ENCODE data around the gene HNRNPF.
"Not testable (repeated sequence)": the region's sequence is repeated elsewhere in the genome, so short reads cannot be mapped to it uniquely, and the experiment has no call there.

Gene HNRNPF

DNA sequence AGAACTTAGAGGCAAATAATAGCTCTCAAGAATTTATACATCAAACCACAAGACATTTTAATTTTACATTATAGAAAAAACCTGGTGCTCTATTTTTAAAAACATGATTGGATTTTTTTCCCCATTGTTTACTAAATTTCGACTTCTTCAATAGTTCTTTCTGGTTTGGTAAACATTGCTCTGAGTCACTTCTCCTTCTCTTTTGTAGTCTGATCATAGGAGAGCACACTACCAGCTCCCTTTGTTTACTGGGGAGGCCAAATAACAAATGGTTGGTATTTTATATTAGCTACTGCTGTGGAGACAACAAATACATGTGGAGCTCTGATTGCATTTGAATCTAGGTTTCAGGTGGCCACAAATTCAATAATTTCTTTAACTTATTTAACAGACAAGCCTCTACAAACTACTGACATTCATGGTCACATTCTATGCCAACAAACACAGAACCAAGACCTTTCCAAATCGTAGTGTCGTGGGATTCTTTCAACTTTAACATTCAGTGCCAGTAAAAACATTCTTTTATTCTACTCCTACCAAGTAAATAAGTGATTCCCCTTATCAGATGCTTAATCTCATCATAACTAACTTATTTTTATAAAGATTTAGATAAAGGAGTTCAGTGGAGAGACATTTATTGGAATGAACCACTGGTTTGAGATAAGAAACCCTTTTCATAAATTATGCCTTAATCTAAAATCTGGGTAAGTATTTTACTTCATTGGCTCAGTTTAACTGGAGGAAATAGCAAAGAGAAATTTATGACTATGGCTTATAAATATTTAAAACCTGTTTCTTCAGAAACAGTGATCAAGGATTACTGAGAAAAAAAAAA, 55.3 kb downstream of the HNRNPF start:
- in situ Hi-C loops (cut with MboI; ENCODE audit: low sequenced_read_pairs) = no loop called here

DNA sequence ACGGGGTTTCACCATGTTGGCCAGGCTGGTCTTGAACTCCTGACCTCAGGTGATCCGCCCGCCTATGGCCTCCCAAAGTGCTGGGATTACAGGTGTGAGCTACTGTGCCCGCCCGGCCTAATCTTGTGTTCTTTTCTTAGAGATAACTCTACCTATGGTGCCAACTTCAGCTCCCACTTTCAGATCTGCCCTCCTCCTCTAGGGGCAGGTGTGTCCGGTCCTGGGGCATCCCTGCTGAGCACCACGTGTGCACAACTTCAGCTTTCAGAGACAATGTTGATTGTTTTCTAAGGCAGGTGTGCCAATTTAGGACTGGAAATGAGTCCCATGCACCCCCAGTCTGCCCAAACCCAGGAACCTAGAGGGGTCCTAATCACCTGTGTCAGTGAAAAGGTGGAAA, 56.0 kb downstream of the HNRNPF start:
- in situ Hi-C loops (cut with MboI; ENCODE audit: low sequenced_read_pairs) = no loop called here

DNA sequence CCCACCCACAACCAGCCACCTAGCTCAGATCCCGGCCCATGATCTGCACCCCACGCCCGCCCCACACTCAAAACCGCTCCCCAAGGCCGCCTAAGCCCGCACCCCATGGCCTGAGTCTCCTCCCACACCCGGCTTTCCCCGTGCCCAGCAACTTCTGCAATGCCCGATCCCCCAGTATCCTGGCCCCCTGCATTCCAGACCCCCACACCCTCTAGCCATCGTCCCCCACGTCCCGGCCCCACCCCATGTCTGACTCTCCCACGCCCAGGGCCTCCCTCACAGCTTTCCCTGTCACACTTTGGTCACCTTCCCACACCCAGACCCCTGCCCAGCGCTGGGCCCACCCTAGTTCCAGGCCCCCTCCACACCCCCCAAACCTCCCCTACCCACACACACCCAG, 57.7 kb downstream of the HNRNPF start:
- in situ Hi-C loops (cut with MboI; ENCODE audit: low sequenced_read_pairs) = no loop called here

DNA sequence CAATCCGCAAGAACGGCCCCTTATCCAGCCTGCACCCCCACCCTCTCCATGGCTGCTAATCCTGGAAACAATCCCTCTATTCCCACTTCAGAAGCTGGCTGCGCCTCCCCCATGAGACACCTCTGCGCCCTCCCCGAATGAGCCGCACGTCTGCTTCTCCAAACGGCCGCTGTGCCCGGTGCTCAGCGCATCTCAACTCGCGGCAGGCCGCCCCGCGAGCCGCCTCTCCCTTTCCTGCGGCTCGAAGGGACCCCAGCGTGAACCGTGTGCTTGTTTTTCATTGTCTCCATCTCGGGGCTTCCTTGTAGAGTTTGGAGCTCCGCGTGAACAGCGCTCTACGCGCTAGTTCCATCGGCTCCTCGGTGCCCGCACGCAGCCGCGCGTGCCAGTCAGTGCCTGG, 58.3 kb downstream of the HNRNPF start:
- in situ Hi-C loops (cut with MboI; ENCODE audit: low sequenced_read_pairs) = no loop called here

DNA sequence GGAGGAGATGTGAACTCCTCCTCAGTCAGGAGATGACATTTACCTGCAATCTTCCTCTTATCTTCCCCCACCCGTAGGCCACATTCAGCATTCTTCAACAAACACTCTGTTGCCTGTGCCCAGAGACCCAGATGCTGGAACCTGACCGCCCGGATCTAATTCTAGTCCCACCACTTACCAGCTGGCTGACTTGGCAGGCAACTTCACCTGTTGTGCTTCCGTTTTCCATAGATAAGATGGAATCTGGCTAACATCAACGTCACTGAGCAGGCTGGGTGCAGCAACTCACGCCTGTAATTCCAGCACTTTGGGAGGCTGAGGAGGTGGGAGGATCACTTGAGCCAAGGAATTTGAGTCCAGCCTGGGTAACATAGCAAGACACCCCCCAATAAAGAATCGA, 58.8 kb downstream of the HNRNPF start:
- in situ Hi-C loops (cut with MboI; ENCODE audit: low sequenced_read_pairs) = no loop called here

DNA sequence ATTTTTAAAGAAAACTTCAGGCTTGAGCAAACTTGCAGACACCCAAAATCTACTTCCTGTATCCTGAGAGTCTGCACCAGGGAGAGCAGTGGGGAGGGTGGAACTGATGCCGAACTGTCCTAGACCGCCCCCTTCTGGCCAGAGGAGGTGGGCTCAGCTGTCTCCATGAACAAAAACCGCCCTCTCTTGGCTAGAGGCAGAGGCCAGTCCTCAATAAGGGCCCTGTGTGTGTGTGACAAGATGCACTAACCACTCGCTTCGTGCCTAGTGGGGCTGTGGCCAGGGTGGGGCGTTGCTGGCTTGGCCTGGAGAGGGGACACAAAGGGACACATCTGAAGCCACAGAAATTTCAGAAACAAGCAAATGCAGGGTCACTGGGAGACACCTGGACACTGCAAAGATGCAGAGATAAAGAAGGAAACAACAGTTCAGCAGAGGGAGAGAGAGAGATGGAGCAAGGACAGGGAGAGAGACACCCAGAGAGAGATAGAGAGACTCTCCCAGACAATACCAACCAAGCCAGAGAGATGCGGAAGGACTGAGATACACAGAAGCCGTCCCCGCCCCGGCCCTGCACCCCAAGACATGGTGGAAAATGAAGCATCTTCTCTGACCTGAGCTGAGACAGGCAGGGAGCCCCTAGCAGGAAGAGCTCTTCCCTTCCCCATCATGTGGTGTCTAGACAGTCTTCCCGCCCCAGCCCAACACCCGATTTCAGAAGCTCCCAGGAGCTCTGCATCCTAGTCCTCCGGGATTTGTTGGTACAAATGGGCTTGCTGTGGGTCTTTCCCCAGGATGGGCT, 60.3 kb downstream of the HNRNPF start:
- in situ Hi-C loops (cut with MboI; ENCODE audit: low sequenced_read_pairs) = no loop called here

DNA sequence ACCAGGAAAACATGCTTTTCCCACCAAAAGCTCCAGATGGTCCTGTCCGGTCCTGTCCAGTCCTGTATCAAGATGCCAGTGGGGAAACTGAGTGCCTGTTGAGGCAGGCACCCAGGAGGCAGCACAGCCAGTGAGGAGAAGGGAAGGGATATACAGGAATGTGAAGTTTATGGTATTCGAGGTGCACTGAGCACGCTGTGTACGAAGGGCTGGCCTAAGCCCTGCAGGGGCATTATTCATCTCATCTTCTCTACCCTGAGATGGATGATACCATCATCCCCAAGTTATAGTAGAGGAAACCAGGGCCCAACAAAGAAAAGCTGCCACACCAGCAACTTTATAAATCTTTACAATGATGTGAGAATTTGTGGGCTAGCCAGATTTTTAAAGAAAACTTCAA, 61.0 kb downstream of the HNRNPF start:
- in situ Hi-C loops (cut with MboI; ENCODE audit: low sequenced_read_pairs) = no loop called here

DNA sequence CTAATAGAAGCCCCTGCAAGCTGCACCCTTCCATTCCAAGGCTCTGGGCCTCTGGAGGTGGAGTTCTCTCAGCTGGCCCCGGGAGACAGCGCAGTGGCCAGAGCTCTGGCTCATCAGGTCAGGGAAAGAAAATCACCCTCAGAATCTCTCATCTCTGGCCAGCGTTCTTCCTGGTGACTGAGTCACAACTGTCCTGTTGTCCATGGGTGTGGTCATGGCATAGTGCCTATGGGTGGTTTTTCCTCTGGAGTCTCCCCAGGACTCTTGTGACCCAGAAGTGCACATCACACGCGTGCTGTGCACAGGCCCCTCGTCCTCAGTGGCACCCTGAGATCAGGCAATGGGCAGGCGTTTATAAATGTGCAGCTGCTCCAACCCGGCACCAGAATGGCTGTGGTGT, 64.9 kb downstream of the HNRNPF start:
- in situ Hi-C loops (cut with MboI; ENCODE audit: low sequenced_read_pairs) = no loop called here

DNA sequence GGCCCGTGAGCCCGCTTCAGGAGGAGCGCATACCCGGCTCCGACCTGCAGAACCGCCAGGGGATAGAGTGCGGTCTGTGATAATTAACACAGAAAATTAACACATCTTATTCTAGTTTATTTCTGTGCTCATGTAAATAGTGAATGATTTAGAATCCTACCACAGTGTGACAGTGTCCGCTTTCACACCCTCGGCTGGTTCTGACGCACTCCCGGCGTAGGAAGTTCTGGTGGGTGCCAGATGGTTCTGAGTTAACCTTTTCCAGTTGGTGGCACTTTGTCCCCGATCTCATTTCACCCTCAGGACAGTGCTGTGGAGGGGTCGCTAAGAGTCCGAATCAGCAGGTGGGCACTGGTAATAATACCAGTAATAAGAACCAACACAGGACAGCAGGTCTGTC, 65.9 kb downstream of the HNRNPF start:
- in situ Hi-C loops (cut with MboI; ENCODE audit: low sequenced_read_pairs) = no loop called here

DNA sequence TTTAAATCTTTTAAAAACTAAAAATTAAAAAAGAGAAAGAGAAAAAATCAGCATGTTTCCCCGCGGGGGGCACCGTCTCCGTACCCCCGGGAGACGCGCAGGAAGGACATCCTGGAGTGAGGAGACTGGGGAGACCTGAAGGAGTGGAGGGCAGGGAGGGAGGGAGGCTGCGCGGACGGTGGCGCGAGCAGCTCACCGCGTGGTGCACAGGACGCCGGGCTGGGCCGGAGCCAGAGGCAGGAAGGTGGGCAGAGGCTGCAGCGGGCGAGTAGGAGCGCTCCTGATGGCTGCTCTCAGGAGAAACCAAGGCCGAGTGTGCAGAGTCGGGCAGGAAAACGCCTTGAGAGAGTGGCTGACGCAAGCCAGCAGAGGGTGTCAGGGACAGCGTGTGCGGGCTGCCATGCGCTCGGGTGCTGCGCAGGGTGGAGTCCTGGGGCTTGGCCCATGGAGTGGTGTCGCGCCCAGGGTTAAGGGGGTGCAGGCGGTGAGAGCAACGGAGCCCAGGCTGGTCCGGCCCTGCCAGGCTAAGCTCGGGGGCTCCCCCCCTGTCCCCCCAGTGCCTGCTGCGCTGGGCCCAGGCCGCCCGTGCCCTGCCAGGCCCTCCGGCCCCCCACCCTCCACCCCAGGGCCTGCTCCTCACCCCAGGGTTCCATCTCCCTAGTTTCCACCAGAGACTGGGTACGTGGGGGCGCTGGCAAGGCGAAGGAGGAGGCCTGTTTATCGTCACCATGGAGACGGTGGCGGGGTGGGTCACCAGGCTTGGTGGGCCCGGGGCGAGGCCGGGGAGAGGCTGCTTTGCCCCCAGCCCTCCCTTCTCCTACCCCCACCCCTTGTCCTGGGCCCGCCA, 66.5 kb downstream of the HNRNPF start:
- in situ Hi-C loops (cut with MboI; ENCODE audit: low sequenced_read_pairs) = no loop called here

DNA sequence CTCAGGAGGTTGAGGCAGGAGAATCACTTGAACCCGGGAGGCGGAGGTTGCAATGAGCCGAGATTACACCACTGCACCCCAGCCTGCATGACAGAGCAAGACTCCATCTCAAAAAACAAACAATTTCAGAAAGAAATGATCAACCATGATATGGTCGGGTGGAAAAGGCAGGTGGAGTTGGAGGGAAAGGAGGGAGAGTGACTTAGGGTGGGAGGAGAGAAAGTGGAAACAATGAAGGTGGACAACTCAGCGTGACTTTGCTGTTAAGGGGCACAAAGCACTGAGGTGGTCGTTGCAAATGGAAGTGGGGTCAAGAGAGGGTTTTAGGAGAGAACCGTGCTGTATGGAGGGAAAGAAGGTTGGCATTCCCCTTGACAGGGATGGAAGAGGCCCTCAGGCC, 67.5 kb downstream of the HNRNPF start:
- in situ Hi-C loops (cut with MboI; ENCODE audit: low sequenced_read_pairs) = no loop called here

DNA sequence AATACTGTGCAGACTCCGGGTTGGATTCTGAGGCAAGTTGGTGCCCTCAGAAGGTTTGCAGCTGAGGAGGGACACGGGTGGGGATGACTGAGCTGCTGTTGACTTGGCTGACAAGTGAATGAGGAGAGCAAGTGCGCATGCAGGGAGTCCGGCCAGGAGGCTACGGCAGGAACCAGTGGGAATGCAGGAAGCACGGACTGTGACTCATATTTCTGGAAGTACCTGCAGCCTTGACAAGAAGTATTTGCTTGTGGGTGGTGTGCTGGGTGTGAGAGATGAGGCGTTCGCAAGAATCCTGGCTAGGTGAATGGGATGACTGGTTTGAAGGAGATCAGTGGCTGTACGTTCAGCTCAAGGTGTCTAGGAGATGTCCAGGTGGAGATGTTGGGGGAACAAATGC, 68.4 kb downstream of the HNRNPF start:
- in situ Hi-C loops (cut with MboI; ENCODE audit: low sequenced_read_pairs) = no loop called here

DNA sequence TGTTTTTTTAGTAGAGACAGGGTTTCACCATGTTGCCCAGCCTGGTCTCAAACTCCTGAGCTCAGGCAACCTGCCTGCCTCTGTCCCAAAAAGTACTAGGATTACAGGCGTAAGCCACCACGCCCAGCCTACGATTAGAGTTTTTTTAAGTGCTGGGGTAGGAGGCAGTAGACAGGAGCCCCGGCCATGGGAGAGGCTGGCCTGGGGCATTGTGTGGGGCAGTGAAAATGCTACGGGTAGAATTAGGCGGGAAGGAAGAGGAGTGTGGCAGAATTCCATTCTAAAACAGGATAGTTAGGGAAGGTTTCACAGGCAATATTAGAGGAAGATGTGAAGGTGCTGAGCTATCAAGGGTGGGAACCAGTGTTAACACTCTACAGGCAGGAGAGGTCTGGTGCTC, 68.9 kb downstream of the HNRNPF start:
- in situ Hi-C loops (cut with MboI; ENCODE audit: low sequenced_read_pairs) = no loop called here

DNA sequence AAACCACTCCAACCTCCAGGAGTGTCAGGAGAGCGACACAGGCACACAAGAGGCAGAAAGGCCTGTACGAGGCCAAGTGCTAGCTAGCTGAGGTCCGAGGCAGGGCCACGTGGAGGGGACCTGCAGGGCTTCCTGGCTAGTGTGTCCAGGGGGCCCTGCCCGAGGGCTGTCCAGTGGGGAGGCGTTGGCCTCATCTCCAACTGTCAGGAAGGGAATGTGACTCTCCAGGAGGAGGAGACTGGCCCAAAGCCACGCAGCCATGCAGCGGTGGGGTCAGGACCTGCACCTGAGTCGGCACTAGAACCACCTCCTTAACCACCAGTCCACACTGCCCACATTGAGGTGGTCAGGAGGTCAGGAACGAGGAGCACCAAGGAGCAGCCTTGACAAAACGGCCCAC, 69.8 kb downstream of the HNRNPF start:
- in situ Hi-C loops (cut with MboI; ENCODE audit: low sequenced_read_pairs) = no loop called here

DNA sequence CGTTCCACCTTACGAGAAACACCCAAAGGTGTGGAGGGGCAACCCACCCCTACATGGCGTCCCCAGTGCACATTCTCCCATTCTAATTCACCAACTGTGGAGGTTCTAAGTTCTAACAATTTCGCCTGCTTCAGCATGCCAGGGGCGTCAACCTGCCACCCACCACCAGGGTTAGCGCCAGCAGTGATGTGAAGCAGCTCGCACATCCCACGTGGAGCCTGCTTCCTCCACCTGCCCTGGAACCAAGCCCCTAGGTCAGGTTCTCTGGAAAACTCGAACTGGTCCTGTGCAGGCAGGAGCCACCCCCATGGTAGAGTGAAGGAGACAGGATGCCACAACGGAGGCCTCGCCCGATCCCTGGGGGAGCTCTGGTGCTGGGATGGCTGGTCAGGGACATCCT, 70.9 kb downstream of the HNRNPF start:
- in situ Hi-C loops (cut with MboI; ENCODE audit: low sequenced_read_pairs) = no loop called here

DNA sequence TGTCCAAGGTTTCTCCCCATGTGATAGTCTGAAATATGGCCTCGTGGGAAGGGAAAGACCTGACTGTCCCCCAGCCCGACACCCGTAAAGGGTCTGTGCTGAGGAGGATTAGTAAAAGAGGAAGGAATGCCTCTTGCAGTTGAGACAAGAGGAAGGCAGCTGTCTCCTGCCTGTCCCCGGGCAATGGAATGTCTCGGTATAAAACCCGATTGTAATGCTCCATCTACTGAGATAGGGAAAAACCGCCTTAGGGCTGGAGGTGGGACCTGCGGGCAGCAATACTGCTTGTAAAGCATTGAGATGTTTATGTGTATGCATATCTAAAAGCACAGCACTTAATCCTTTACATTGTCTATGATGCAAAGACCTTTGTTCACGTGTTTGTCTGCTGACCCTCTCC, 71.5 kb downstream of the HNRNPF start:
- in situ Hi-C loops (cut with MboI; ENCODE audit: low sequenced_read_pairs) = not testable (repeated sequence)

DNA sequence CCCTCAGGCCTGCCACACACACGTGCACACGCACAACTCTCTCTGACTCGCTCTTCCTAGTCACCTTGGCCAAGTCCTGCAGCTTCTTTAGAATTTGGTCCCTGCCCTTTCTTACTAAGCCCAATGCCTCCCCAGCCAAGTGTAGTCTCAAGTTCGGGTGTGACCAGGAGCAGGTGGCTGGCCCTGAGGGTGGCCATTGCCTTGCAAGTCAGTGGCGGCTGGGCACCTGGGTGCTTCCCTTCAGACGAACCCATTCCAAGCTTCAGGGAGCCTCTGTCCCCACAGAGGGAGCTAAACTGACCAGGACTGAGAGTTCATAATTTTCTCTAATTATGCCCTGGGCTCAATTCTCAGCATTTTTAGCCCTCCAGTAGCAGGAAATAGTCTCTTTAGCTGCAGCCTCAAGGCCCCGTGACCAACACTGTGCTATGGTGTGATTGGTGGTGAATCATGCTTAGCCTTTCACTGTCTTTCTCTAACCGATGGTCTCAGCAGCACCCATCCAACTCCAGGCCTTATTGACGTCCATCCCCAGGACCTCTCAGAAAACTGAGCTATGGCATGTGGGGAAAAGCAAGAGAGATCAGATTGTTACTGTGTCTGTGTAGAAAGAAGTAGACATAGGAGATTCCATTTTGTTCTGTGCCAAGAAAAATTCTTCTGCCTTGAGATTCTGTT, 72.2 kb downstream of the HNRNPF start:
- in situ Hi-C loops (cut with MboI; ENCODE audit: low sequenced_read_pairs) = no loop called here

DNA sequence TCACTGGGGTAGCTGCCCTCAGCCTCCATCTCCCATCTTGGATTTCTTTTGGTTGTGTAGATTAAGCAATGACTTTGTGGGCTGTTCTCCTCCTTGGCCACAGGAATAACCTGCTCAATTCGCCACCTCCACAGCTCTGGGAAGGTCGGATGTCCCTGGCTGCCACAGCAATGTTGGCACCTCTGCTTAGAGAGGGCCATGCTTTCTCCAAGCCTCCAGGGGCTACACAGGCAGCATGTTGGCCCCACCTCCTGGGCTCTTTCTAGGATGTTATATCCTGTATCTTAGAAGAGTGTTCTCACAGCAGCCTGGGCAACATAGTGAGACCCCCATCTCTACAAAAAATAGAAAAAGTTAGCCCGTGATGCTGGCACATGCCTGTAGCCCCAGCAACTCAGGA, 72.9 kb downstream of the HNRNPF start:
- in situ Hi-C loops (cut with MboI; ENCODE audit: low sequenced_read_pairs) = no loop called here

Measured in HL-60/S4 treated with retinoic acid at 250 ng/mL for 4 days and 3 days (cell line).